GM12873 (cell line): ENCODE measurements around the gene TMEM184A.

Experiments
- TF ChIP-seq, protein P1 (sequence below): IDR thresholded peaks from 2 replicates; pipeline ENCODE4 v1.5.1; 2012; ENCODE audit warnings: low read depth, mild to moderate bottlenecking, moderate library complexity, low read length, control low read depth; ENCODE audit not compliant: insufficient read depth; ENCODE audit errors: missing control alignments

Gene TMEM184A

DNA sequence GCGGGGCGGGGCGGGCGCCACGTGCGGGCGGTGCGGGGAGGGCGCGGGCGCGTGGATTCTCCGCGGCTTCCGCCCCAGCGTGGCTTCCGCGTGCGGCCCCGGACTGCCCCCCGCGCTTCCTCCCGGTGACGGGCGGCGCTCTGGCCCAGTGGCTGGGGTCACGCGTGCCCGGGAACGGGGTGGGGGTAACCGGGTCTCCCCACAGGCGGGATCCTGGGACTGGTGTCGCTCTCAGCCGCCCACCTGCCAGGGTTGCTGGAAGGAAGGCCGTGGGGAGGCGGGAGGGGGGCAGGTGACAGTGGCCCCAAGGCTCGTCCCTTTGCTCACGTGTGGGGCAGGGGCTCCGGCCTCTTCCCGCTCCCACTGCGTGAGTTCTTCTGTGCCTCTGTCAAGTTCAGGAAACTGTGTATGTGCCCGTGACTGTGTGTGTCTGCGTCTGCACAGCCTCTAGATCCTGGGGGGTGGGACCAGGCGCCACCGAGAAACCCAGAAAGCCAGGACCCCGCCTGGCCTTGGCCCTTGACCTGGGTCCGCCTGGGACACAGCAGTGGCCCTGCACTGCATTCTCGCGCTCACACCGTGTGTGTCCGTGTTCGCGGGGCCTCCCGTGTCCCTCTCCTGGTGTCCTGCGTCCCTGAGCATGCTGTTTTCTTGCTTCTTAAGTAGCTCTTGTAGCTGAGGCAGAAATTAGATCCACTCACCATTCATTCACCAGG is 24.6 kb downstream of the TMEM184A start:
- TF ChIP-seq, protein P1, sequence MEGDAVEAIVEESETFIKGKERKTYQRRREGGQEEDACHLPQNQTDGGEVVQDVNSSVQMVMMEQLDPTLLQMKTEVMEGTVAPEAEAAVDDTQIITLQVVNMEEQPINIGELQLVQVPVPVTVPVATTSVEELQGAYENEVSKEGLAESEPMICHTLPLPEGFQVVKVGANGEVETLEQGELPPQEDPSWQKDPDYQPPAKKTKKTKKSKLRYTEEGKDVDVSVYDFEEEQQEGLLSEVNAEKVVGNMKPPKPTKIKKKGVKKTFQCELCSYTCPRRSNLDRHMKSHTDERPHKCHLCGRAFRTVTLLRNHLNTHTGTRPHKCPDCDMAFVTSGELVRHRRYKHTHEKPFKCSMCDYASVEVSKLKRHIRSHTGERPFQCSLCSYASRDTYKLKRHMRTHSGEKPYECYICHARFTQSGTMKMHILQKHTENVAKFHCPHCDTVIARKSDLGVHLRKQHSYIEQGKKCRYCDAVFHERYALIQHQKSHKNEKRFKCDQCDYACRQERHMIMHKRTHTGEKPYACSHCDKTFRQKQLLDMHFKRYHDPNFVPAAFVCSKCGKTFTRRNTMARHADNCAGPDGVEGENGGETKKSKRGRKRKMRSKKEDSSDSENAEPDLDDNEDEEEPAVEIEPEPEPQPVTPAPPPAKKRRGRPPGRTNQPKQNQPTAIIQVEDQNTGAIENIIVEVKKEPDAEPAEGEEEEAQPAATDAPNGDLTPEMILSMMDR: no peak

- TF ChIP-seq, protein P1: no peak
Measured at GRCh38 chr7:1530946-1531262, 25.1 kb downstream of the TMEM184A start.

GRCh38 chr7:1529383-1530116 is 26.5 kb downstream of the TMEM184A start:
- TF ChIP-seq, protein P1: no peak

DNA sequence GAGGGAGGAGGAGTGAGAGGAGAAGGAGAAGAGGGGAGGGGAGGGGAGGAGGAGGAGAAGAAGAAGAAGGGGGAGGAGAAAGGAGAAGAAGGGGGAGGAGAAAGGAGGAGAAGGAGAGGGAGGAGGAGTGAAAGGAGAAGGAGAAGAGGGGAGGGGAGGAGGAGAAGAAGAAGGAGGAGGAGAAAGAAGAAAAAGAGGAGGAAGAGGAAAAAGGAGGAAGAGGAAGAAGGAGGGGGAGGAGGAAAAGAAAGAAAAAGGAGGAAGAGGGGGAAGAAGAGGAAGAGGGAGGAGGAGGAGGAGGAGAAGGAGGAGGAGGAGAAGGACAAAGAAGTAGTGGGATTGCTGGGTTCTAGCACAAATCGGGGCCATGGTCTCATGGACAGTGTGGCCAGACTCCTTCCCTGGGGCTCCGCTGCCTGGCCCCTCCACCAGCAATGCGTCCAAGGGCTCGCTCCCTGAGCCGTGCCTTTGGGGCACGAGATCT is 29.7 kb downstream of the TMEM184A start:
- TF ChIP-seq, protein P1: no peak

DNA sequence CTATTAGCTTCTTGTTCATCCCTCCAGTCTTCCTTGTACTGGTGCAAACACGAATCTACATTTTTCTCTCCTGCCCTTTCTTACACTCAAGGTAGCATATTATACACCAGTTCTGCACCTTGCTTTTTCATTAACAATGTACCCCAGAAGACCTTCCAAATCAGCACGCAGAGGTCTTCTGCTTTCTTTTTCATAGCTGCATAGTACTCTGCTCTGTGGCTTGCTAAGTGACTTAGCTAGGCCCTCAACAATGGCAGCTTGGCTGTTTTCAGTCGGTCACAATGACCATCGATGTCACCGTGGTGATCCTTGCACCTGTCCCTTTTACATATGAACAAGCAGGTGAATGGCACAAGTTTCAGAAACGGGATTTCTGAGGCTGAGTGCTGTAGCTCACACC is 30.6 kb downstream of the TMEM184A start:
- TF ChIP-seq, protein P1: no peak

GRCh38 chr7:1523844-1524243 is 32.2 kb downstream of the TMEM184A start:
- TF ChIP-seq, protein P1: no peak

DNA sequence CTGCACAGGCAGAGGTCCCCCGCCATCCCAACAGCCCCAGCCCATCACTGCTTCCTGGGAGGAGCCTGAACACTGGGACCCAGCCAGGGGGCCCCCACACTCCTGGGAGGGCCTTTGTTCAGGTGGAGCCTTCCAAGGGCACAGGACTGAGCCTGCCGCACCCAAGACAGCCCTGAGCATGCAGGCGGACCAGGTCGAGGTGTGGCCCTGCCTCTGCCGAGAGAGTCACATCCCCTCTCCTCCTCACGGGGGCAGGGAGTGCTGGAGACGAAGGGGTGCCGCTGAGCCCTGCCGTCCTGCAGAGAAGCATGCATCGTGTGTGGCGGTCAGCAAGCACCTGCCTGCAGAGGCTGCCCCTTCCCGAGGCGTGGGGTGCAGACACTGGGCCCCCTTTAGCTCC is 32.8 kb downstream of the TMEM184A start:
- TF ChIP-seq, protein P1: no peak
